K562 (cell line): ENCODE measurements around the gene PI4K2A. TPM values are rescaled to one million over a fixed set of nuclear protein-coding genes. Genes with fewer than 3 reads are reported as not detected.

Experiments used
- EHMT2 ChIP-seq: fragments of 450-650 bp; IDR thresholded peaks from 2 replicates; pipeline ENCODE4 v1.6.1; 2018; ENCODE audit warnings: antibody characterized with exemption
- FIP1L1 ChIP-seq: fragments of 200-400 bp; formaldehyde crosslinking; IDR thresholded peaks from 2 replicates; pipeline ENCODE4 v1.6.1; 2018; ENCODE audit warnings: mild to moderate bottlenecking, low read depth, low read length; ENCODE audit not compliant: poor library complexity, severe bottlenecking
- GABPB2 ChIP-seq: fragments of 250-450 bp; sonication (Bioruptor Pico); conservative IDR thresholded peaks from 2 replicates; pipeline ENCODE4 v1.5.1; 2021; ENCODE audit warnings: mild to moderate bottlenecking
- HNRNPL ChIP-seq: fragments of 200-400 bp; formaldehyde crosslinking; IDR thresholded peaks from 2 replicates; pipeline ENCODE4 v1.6.1; 2017; ENCODE audit warnings: low read depth, mild to moderate bottlenecking, low read length
- KAT7 ChIP-seq: sonication (generic); formaldehyde crosslinking; IDR thresholded peaks from 2 replicates; pipeline ENCODE4 v1.8.0; 2022; ENCODE audit warnings: missing genetic modification reagents, mild to moderate bottlenecking, borderline replicate concordance
- NCOA6 ChIP-seq: fragments of 450-650 bp; IDR thresholded peaks from 2 replicates; pipeline ENCODE4 v1.6.1; 2017; ENCODE audit warnings: mild to moderate bottlenecking
- POLR2G ChIP-seq: fragments of 200-400 bp; formaldehyde crosslinking; IDR thresholded peaks from 2 replicates; pipeline ENCODE4 v1.6.1; 2017; ENCODE audit warnings: low read depth, mild to moderate bottlenecking, antibody characterized with exemption, low read length, moderate library complexity
- RB1 ChIP-seq: fragments of 450-650 bp; IDR thresholded peaks from 2 replicates; pipeline ENCODE4 v1.6.1; 2017; ENCODE audit warnings: low read depth, mild to moderate bottlenecking
- ZFX ChIP-seq: sonication (generic); formaldehyde crosslinking; IDR thresholded peaks from 2 replicates; pipeline ENCODE4 v1.8.0; 2022; ENCODE audit warnings: mild to moderate bottlenecking, missing genetic modification reagents, moderate library complexity
- ZKSCAN1 ChIP-seq: fragments of 150-350 bp; IDR thresholded peaks from 2 replicates; pipeline ENCODE4 v1.6.1; 2016; ENCODE audit warnings: low read depth, low read length
- polyA plus RNA-seq, 8 experiments: library from polyadenylated mRNA; depleted of rRNA in 4 of 8; stranded (reverse) in 5 of 8; unstranded in 3 of 8; fragments of >200 nt; fragmentation: Nextera tagmentation in 2 of 8; fragmentation: Illumina TruSeq in 1 of 8; extraction: Ambion mirVana in 2 of 8; extraction: Trizol in 1 of 8; gene quantifications; 2 replicates each; pipeline versions ENCODE4 v1.2.1 to v1.2.3, GENCODE V29; 2011 to 2014; ENCODE audit warnings: inconsistent platforms in 1 of 8, missing spikeins in 1 of 8
- total RNA-seq, 7 experiments: library from RNA; depleted of rRNA in 6 of 7; stranded (reverse); fragments of >200 nt in 6 of 7; fragmentation: Illumina TruSeq in 2 of 7; extraction: Trizol in 2 of 7; gene quantifications; 2 replicates each; pipeline versions ENCODE4 v1.2.1 to v1.2.3, GENCODE V29; 2011 to 2021; ENCODE audit warnings: low replicate concordance in 1 of 7
- TF ChIP-seq, protein P1 (sequence below), 2 experiments: fragments of 250-450 bp in 1 of 2; fragments of 450-650 bp in 1 of 2; sonication (Bioruptor Pico) in 1 of 2; IDR thresholded peaks; 2 replicates each; pipeline versions ENCODE4 v1.6.1 to v1.8.0; 2016 to 2021; ENCODE audit warnings: mild to moderate bottlenecking in 2 of 2, moderate library complexity in 2 of 2, missing compliant biosample characterization in 1 of 2, missing genetic modification characterization in 1 of 2

Gene PI4K2A
- total and polyA plus RNA-seq, 9 of the 15 experiments (the other 6 are each of a cell fraction or from before 2014, with no cell fraction given): 4.4 to 28.4 (median 16.5) TPM

DNA sequence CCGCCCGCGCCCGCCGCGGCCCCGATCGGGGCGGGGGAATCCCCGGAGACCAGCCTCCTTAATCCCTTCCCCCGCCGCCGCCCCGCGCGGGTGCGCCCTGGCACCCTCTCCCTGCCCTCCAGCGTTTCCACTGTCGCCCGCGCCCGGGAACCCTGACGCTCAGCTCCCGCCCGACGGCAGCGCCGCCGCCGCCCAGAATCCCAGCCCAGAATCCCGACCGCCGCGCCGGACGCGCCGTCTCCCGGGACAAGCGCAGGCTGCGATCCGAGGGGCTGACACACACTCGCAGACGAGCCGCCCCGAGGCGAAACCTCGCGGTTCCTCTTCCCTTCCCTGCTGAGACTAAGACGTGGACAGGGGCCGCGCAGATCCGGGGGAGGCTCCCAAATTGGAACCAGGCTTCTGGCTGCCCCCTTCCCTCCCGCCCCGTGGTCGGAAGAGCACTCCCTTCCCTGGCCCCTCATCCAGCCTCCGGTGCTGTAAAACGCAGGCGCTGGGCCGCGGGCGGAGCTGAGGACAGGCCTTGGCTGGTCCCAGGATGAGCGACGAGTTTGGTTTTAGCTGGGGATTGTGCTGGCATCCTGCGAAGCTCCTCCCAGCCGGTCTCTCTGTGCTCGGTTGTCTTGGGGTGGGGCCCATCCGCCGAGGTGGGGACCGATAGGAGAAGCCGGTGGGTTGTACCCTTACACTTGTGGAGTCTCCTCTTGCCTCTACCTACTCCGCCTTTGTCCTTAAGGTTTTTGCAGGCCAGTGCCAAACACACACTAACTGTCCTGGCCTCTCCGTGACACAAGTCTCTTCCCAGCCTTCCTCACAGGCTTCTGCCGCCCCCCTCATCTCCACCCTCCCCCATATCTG, 74.2 kb downstream of the PI4K2A start (continued):
- no peak for TF ChIP-seq RB1
- TF ChIP-seq, protein P1, sequence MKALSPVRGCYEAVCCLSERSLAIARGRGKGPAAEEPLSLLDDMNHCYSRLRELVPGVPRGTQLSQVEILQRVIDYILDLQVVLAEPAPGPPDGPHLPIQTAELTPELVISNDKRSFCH (CRISPR knock-in tag; IDR thresholded peaks at IDR 0.05): no peak
- TF ChIP-seq, protein P1 (tag; IDR thresholded peaks at IDR 0.05): 0 out of 2 replicates have a peak, but pooled peaks have one; percentile 10
- peak; percentile 58; the same call in 1 of the 2 replicates for TF ChIP-seq ZFX (CRISPR knock-in tag)
- TF ChIP-seq FIP1L1: peak; percentile 39
- TF ChIP-seq EHMT2: no peak
- TF ChIP-seq ZKSCAN1: no peak
- no peak for TF ChIP-seq GABPB2
- TF ChIP-seq KAT7 (CRISPR knock-in tag): 0 out of 2 replicates have a peak, but pooled peaks have one; percentile 59
- TF ChIP-seq HNRNPL: peak; percentile 12; the same call in 1 of the 2 replicates
- peak; percentile 56; the same call in 1 of the 2 replicates for TF ChIP-seq NCOA6
- peak; percentile 6; the same call in 1 of the 2 replicates for TF ChIP-seq POLR2G
